Smooth muscle cell (in vitro differentiated cells): ENCODE data around the gene DENND2C. TPM values are rescaled to one million over a fixed set of nuclear protein-coding genes. Genes with fewer than 3 reads are reported as not detected.

ENCODE experiments used
- DNase-seq: peaks from one replicate; lab custom pipeline; 2025; ENCODE audit not compliant: unreplicated experiment; lab: John Stamatoyannopoulos, UW
- H2AFZ ChIP-seq: fragments of 200-600 bp; sonication (generic); 2 replicates; pipeline ENCODE4 v1.6.0; 2016; ENCODE audit warnings: antibody characterized with exemption, low read depth, mild to moderate bottlenecking
- H3F3A ChIP-seq: fragments of 200-600 bp; sonication (generic); 2 replicates; pipeline ENCODE4 v1.6.0; 2017; ENCODE audit warnings: antibody characterized with exemption, low read depth
- H3K27ac ChIP-seq: fragments of 200-600 bp; sonication (generic); 2 replicates; pipeline ENCODE4 v1.5.1; 2016; ENCODE audit warnings: low read depth, mild to moderate bottlenecking
- H3K27me3 ChIP-seq: fragments of 200-600 bp; sonication (generic); 2 replicates; pipeline ENCODE4 v1.6.1; 2016; ENCODE audit warnings: low read depth, mild to moderate bottlenecking
- H3K36me3 ChIP-seq: fragments of 200-600 bp; sonication (generic); 2 replicates; pipeline ENCODE4 v1.5.1; 2016; ENCODE audit warnings: low read depth
- H3K4me1 ChIP-seq: fragments of 200-600 bp; sonication (generic); 2 replicates; pipeline ENCODE4 v1.5.1; 2016; ENCODE audit warnings: low read depth
- H3K4me2 ChIP-seq: fragments of 200-600 bp; sonication (generic); 2 replicates; pipeline ENCODE4 v1.6.0; 2016; ENCODE audit warnings: mild to moderate bottlenecking
- H3K4me3 ChIP-seq: fragments of 200-600 bp; sonication (generic); 2 replicates; pipeline ENCODE4 v1.5.1; 2016; ENCODE audit warnings: mild to moderate bottlenecking
- H3K79me2 ChIP-seq: fragments of 200-600 bp; sonication (generic); 2 replicates; pipeline ENCODE4 v1.6.0; 2016; ENCODE audit warnings: low read depth, mild to moderate bottlenecking
- H3K9ac ChIP-seq: fragments of 200-600 bp; sonication (generic); 2 replicates; pipeline ENCODE4 v1.6.0; 2016; ENCODE audit warnings: low read depth
- H3K9me3 ChIP-seq: fragments of 200-600 bp; sonication (generic); replicated peaks from 2 replicates; pipeline ENCODE4 v1.5.1; 2016; ENCODE audit warnings: low read depth
- H4K20me1 ChIP-seq: fragments of 200-600 bp; sonication (generic); 2 replicates; pipeline ENCODE4 v1.6.0; 2016; ENCODE audit warnings: low read depth
- WGBS: methylation state at CpG from one replicate; pipeline ENCODE4 v1.1.7; 2016; ENCODE audit warnings: low lambda C conversion rate; 5-methylcytosine and 5-hydroxymethylcytosine counted together
- polyA plus RNA-seq: library from polyadenylated mRNA; unstranded; fragments of >200 nt; fragmentation: Nextera tagmentation; extraction: Ambion mirVana; gene quantifications from 2 replicates; pipeline ENCODE4 v1.2.1, GENCODE V29; 2016
- total RNA-seq: library from RNA; depleted of rRNA; stranded (reverse); fragments of >200 nt; gene quantifications from 2 replicates; pipeline ENCODE4 v1.2.3, GENCODE V29; 2014
- TF ChIP-seq, protein P1 (sequence below): fragments of 200-600 bp; sonication (generic); IDR thresholded peaks from 2 replicates; pipeline ENCODE4 v1.5.1; 2017; ENCODE audit warnings: borderline replicate concordance, mild to moderate bottlenecking, antibody characterized with exemption; ENCODE audit not compliant: insufficient read depth, poor library complexity, severe bottlenecking

DENND2C gene
- total and polyA plus RNA-seq, 2 experiments from 2014 or later, result 1.4 to 4.1 TPM

DNA sequence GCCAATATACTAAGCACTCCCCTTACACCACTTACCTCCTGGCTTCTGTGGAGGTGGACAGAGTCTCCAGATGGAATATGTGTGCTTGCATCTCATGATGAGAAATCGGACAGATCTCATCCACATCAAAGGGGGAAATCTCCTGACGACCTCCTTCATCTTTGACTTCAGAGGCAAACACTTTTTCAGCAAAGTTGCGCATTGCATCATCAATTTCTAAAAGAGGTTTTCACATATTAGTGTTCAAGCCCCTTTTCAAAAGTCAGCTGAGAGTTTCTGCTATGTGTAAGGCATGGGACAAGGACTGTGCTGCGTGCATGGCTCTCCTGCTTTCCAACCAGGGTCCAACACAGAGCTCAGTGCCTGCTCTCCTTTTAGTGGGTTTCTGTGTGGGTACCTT lies 18.7 kb upstream of the DENND2C start:
- H3K36me3 ChIP-seq, result no peaks in the 10 kb centered on the region
- H3K4me1 ChIP-seq, result no peaks in the 10 kb centered on the region
- H3K79me2 ChIP-seq, result no peaks in the 10 kb centered on the region
- H3K4me3 ChIP-seq, result no peak overlapping the region
- no peak overlapping the region for H3K9ac ChIP-seq
- peaks cover 35% of the 10 kb centered on the region for H3K27me3 ChIP-seq
- H3K27ac ChIP-seq, result no peak overlapping the region
- H4K20me1 ChIP-seq, result no peaks in the 10 kb centered on the region
- H3K9me3 ChIP-seq, result no peaks in the 10 kb centered on the region
- no peak overlapping the region for H3K4me2 ChIP-seq
- TF ChIP-seq, protein P1, sequence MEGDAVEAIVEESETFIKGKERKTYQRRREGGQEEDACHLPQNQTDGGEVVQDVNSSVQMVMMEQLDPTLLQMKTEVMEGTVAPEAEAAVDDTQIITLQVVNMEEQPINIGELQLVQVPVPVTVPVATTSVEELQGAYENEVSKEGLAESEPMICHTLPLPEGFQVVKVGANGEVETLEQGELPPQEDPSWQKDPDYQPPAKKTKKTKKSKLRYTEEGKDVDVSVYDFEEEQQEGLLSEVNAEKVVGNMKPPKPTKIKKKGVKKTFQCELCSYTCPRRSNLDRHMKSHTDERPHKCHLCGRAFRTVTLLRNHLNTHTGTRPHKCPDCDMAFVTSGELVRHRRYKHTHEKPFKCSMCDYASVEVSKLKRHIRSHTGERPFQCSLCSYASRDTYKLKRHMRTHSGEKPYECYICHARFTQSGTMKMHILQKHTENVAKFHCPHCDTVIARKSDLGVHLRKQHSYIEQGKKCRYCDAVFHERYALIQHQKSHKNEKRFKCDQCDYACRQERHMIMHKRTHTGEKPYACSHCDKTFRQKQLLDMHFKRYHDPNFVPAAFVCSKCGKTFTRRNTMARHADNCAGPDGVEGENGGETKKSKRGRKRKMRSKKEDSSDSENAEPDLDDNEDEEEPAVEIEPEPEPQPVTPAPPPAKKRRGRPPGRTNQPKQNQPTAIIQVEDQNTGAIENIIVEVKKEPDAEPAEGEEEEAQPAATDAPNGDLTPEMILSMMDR, result no peak
- H3F3A ChIP-seq, result no peaks in the 10 kb centered on the region
- WGBS, result 84% methylated on average over 4 of the region's 4 CpGs
- no peak for DNase-seq
- H2AFZ ChIP-seq, result no peak overlapping the region

GRCh38 chr1:114685851-114686250 lies 16.0 kb upstream of the DENND2C start:
- H3K79me2 ChIP-seq, result no peaks in the 10 kb centered on the region
- DNase-seq, result no peak
- H3K27me3 ChIP-seq, result peaks cover 35% of the 10 kb centered on the region
- no peak overlapping the region for H3K27ac ChIP-seq
- H3K9ac ChIP-seq, result no peak overlapping the region
- TF ChIP-seq, protein P1, result no peak
- no peak overlapping the region for H3K4me2 ChIP-seq
- H3K4me3 ChIP-seq, result no peak overlapping the region
- no peaks in the 10 kb centered on the region for H3K4me1 ChIP-seq
- H4K20me1 ChIP-seq, result no peaks in the 10 kb centered on the region
- no peaks in the 10 kb centered on the region for H3F3A ChIP-seq
- 90% methylated on average over 5 of the region's 5 CpGs for WGBS
- H3K9me3 ChIP-seq, result no peaks in the 10 kb centered on the region
- no peaks in the 10 kb centered on the region for H3K36me3 ChIP-seq
- no peak overlapping the region for H2AFZ ChIP-seq

GRCh38 chr1:114677691-114678090 lies 7.8 kb upstream of the DENND2C start:
- TF ChIP-seq, protein P1, result no peak
- H3K79me2 ChIP-seq, result no peaks in the 10 kb centered on the region
- no peaks in the 10 kb centered on the region for H3K9me3 ChIP-seq
- WGBS, result 86% methylated on average over 5 of the region's 5 CpGs
- peaks cover 46% of the 10 kb centered on the region for H3K27me3 ChIP-seq
- no peaks in the 10 kb centered on the region for H3K36me3 ChIP-seq
- H4K20me1 ChIP-seq, result no peaks in the 10 kb centered on the region
- H3K4me2 ChIP-seq, result no peak overlapping the region
- H3K9ac ChIP-seq, result no peak overlapping the region
- no peak for DNase-seq
- H3K4me3 ChIP-seq, result no peak overlapping the region
- H3K4me1 ChIP-seq, result no peaks in the 10 kb centered on the region
- H2AFZ ChIP-seq, result no peak overlapping the region
- no peaks in the 10 kb centered on the region for H3F3A ChIP-seq
- no peak overlapping the region for H3K27ac ChIP-seq

DNA sequence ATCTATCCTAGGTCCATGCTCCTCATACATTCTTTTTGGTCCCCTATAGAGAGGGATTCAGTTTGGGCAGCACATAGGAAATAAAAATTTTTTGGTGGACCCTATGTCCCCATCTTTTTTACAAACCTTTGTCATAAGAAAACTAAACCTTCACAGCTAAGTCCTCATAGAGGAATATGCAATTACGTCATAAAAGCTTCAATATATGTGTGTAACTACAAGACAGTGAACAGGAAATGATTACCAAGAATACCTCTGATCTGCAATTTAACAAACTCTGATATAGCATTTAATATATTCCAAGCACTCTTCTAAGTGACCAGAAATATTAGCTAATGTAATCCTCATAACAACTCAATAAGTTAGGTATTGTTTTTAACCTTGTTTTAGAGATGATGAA lies 6.3 kb upstream of the DENND2C start:
- no peaks in the 10 kb centered on the region for H3K9me3 ChIP-seq

More for the DNA sequence above, 6.3 kb upstream of the DENND2C start:
- no peak overlapping the region for H3K9ac ChIP-seq
- no peak overlapping the region for H2AFZ ChIP-seq
- 100% methylated on average over 1 of the region's 1 CpG for WGBS
- no peak overlapping the region for H3K4me3 ChIP-seq
- no peaks in the 10 kb centered on the region for H3K36me3 ChIP-seq
- H3K27me3 ChIP-seq, result peaks cover 46% of the 10 kb centered on the region
- H3K27ac ChIP-seq, result no peak overlapping the region
- DNase-seq, result no peak
- no peaks in the 10 kb centered on the region for H3K79me2 ChIP-seq
- no peaks in the 10 kb centered on the region for H3K4me1 ChIP-seq
- no peaks in the 10 kb centered on the region for H4K20me1 ChIP-seq
- TF ChIP-seq, protein P1, result no peak
- H3K4me2 ChIP-seq, result no peak overlapping the region
- H3F3A ChIP-seq, result no peaks in the 10 kb centered on the region
